CD4-positive, alpha-beta T cell treated with Interleukin-17A for 1 hour (primary cell): Measurements from ENCODE around the gene SLC27A2.

ENCODE experiments used
- DNase-seq: peaks from one replicate; pipeline ENCODE4 v3.0.0-alpha.2; 2020

SLC27A2 gene

DNA sequence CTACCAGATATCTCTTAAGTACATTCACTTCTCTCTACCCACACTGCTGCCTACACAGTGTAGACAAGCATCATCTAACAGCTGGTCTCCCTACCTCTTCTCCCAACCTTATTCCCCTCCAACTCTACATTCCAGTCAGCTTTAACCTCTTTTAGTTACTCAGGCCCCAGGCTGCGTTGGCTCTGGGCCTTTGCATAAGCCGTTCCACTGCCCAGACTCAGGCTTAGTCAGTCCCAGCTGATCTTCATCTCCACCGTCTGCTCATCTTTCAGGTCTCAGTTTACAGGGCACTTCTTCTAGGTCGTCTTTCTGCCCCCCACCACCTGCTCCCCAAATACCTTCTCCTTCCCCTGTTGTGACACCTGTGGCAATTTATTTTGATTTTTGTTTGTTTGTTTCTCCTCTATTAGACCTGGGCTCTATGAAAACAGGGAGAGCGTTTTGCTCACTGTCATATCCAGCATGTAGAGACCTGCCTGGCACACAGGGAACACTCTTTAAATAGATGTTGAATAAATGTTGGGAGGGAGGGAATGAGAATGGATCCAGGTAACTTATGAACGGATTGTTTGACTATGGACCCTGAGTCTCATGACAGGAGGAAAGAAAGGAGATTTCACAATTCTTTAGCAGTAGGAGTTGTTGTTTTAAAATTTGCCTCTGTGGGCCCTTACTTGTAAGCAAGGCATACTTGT lies 11.1 kb downstream of the SLC27A2 start:
- no peak for DNase-seq

DNA sequence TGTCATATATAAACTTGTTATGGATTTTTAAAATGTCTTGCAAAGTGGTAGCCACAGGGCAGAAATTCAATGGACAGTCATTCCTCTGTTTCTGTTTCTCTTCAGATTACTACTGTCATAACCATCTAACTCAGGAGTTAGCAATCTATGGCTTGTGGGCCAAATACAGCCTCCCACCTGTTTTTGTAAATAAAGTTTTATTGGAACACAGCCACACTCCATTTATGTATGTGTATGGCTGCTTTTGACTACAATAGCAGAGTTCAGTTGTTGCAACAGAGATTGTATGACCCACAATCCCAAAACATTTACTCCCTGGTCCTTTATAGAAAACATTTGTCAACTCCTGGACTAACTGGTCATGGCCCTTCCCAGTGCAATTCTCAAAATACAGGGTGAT lies 20.0 kb downstream of the SLC27A2 start:
- DNase-seq = no peak

DNA sequence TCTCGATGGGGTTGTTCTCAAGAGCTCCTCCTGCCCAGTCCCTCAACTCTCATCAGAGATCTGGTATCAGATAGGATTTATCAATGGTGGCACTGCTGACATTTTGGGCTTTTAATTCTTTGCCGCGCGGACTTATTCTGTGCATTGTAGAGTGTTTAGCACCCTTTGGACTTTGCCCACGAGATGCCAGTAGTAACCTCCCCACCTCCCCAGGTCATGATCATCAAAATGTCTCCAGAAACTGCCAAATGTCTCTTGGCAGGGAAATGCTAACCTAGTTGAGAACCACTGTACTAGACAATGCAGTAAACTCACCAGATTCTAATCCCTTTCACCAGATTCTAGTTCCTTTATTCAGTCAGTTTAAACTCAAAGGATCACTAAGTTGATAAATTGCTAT lies 24.0 kb downstream of the SLC27A2 start:
- no peak for DNase-seq

DNA sequence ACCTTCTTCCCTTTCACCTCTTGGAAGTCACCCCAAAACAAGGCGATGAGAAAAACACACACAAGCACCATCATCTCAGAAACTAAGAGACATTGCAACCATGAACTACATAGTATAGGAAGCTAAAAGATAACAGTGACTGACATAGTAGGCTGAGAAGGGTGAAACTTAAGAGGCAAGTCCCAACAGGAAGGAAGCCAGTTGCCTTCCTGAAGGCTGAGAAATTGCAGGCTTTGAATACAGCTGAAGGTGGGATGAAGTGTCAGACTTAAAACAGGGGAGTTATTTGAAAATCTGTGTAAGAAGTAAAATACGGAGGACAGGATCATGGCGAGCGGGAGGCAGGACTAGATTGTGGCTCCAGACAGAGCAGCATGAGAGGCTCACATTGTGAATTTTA lies 27.8 kb downstream of the SLC27A2 start:
- no peak for DNase-seq

DNA sequence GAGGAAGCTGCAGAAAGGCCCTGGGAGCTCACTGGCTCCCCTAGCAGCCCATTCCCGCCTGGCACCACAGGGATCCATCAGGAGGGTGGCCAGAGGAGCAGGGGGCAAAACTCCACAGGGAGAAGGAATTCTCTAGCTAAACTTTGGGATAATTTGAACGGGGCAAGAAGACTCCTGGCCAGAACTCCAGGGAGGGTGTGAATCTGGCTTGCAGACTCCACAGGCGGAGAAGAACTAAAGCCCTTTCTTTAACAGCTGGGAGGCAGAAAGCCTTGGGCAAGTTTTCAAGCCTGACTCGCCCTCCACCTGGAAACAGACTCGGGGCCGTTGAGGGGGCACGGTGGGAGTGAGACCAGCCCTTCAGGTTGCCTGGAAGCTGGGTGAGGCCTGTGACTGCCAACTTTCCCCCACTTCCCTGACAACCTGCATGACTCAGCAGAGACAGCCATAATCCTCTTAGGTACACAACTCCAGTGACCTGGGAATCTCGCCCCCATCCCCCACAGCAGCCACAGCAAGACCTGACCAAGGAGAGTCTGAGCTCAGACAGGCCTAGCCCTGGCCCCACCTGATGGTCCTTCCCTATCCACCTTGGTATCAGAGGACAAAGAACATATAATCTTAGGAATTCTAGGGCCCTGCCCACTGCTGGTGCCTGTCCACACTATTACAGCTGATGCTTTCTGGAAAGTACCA lies 28.6 kb downstream of the SLC27A2 start:
- DNase-seq = no peak

DNA sequence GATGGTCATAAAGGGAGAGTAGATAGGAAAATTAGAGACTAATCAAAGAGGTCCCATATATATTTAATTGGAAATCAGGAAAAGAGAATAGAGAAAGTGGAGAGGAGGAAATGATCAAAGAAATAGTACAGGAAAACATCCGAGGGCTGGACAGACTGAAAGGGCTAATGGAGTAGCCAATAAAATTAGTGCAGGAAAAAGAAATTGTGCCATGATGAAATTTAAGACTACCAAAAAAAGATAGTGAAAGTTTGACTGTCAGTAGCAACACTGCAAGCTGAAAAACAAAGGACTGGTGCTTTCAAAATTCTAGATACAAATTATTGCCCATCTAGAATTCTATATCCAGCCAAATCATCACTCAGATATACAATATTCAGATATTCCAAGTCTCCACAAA lies 36.3 kb downstream of the SLC27A2 start:
- DNase-seq = no peak

DNA sequence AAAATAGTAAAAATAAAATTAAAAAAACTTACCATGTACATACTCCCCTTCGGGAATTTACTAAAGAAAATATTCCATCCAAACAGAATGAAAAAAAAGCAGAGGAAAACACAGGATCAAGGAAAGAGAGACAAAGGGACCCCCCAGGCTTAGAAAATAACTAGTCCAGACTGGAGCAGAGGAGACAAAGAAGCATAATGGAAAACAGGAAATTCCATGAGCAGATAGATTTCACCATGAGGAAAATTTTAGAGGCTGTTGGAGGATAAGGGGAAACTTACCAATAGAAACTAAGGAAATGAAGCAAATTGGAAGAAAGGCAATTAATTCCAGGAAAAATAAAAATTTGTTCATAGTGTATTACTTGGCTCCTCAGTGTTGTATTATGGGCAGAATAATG lies 36.7 kb downstream of the SLC27A2 start:
- DNase-seq = no peak

DNA sequence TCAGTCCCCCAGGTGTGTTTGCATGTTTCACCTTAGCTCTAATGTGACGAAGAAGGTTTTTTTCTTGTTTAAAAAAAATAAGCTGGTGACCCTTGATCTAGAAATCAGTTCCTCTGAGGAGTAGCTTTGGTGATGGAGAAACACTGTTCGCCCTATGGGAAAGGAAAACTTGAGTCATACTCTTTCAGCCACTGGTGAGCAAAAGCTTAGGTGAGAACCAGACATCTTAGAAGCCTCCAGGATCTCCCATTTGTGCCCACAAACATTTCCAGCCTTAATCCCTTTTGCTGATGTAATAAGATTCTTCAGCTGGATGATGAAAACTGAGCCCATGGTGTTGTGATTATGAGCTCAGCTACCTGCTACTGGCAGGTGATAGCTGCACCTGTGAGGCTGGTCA lies 37.8 kb downstream of the SLC27A2 start:
- DNase-seq = no peak

DNA sequence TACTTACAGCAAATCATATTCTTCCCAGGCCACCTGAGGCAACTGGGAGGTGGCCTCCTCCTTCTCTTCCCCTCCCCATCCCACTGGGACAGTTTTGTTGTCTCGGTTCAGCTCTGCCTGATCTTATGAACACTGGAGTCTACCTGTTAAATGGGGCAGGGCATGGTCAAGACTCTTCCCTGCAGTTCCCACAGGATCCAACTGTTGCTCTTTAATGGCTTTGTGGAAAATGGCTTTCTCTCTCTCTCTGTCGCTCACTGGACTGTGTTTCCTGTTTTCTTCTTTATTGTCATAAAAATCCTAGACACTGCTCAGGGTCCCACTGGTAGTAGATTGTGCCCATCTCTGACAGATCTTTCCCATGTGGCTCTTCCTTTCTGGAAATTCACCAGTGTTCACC lies 40.2 kb downstream of the SLC27A2 start:
- no peak for DNase-seq

DNA sequence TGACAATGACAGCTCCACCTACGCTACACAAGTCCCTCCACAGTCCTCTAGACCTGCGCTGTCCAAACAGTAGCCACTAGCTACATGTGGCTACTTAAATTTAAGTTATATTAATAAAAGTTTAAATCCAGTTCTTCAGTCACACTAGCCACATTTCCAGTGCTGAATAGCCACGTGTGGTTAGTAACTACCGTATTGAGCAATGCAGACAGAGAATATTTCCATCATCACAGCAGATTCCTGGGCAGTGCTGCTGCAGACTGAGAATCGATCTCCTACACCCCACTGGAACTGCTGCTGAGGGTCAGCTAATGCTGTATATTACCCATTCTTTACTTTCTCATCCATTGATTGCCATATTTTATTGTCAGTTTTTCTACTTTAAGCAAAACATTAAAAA lies 42.6 kb downstream of the SLC27A2 start:
- DNase-seq = no peak

DNA sequence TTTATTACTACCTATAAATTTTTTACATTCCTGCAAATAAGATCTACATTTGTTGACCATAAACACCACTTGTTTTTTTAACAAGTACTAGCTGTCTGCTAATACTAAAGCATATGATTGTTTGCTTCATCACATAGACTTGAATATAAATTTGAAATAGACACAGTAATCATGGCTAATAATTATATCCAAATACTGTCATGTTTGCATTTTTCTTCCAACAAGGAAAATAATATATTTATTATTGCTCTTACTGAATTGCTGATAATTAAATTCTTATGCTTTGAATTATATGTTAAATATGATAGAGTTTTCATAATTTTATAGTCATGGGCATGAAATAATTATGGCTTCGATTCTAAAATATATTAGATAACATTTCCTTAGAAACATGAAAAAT lies 43.1 kb downstream of the SLC27A2 start:
- no peak for DNase-seq

DNA sequence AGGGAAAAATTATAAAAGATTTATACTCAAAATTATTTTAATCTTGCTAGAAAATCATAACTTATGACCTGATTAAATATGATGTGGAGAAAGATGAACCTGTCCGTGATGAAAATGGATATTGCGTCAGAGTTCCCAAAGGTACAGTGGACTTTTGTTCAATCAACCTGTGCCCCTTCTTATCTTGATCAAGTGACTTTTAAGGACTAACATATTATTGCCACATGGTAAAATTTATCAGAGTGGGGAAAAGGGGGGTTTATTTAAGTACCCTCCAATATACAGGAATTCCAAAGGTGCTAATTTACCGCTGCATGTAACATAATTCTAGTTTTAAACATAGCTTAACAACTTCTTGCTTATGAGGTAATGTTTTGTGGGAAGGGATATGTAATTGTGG lies 43.9 kb downstream of the SLC27A2 start:
- DNase-seq = no peak

DNA sequence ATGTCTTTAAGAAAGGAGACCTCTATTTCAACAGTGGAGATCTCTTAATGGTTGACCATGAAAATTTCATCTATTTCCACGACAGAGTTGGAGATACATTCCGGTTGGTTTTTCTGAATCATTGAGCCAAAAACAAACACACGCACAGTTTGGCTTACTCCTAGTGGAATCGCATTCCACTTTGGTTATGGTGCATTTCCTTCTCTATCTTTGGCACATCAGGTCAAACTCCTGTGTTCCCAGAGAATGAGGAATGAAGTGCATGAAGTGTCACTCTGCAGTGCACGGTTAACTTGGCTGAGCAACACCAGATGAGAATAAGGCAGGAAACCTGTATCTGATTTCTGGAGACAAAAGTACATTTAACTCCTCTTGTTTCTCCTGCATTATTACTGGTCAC lies 45.1 kb downstream of the SLC27A2 start:
- DNase-seq = no peak

DNA sequence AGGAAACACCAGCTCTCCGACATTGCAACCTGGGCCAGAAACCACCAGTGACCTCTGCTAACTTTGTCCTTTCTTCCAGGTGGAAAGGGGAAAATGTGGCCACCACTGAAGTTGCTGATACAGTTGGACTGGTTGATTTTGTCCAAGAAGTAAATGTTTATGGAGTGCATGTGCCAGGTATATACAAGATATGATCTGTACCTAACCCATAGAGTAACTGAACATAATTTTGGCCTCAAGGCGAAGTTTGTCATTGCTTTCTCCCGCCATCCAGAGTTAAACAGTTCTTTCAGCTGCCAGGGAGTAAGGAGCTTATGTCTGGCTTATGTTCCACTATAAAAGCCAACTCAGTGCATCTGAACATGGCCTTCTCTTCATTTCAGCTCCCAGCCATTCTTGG lies 46.9 kb downstream of the SLC27A2 start:
- DNase-seq = no peak

DNA sequence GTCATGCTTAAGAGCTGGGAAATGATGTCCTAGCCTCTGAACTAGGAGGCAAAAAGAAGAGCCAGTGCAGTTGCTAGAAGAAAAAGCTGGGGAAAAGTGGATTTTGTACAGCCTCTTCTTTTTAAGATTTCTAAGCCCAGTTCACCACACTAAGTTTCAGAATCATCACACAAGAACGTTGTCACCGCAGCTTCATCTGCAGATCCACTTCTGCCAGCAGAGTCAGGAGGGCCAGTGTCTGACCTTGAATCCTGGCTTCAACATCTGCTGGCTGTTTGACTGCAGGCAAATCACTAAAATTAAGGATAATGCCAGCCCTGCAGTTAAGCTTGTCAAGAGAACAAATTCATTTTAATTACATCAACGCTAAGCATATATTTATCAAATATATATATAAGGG lies 47.3 kb downstream of the SLC27A2 start:
- DNase-seq = no peak

DNA sequence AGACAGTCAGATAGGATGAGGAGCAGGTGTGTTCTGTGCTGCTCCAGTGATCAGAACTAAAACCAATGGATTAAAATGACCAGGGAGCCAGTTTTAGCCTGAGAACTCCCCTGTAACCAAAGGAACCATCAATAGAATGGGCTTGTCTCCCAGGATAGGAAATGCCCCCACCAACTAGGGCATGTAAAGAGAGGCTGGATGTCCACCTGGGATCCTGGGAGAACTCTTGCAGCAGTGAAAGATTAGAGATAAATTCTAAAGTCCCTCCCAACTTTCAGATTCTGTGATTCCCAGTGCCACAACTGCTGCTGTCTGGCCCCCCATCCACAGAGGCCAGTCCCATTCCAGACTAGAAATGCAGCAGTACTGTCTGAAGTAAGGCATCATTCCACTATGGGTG lies 49.8 kb downstream of the SLC27A2 start:
- DNase-seq = no peak

DNA sequence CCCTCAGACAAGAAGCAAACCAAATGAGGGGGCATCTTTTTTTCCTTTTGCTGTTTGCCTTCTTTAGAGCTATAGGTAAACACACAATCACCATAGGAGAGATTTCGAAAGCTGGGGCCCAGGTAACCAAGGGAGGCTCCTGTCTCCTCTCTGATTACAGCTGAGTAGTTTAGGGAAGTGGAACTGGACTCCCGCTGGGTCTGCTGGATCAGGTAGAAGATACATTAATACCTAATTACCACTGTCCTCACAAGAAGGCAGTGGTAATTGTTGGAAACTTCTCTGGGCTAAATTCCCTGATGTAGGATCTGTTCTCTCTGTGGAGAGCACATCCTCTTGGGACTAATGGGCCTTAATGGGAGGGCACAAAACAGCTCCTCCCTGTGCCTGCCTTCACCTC lies 50.8 kb downstream of the SLC27A2 start:
- DNase-seq = no peak

DNA sequence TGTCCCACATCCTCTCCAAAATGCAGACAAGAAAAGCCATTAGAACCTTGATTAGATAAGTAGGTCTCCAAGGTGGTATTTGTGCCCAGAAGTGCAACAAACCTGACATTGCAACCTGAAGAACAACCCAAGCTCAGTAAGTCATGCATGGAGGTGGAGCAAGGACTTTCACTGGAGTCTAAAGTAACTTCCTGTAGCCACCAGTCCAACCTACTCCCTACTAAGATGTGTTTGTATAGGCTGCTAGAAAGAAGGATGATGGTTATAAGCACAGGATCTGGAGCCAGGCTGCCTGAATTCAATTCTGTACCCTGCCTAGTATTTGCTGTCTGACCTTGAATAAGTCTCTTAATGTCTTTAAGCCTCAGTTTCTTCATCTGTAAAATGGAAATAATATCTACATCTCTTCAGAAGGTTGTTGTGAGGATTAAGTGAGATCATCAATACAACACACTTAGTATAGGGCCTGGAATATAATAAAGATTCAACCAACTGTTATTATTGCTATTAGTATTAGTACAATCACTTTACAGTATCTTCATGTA lies 51.3 kb downstream of the SLC27A2 start:
- DNase-seq = no peak

DNA sequence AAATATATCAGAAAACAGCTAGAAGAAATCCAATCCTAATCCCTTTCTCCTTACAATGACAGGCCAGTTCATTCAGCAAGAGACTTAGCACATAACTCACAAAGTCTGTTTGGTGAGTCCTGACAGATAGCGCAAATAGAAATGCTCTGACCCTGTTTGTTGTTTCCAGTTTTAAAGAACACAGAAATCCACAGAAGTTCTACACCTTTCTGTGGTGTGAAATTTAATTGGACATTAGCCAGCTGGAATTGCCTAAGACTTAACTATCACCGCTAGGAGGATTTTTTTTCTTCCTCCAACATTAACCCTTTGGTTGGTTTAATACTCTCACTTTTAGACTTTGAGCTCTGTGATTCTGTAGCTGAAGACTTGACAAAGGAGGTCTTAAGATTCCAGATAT lies 52.8 kb downstream of the SLC27A2 start:
- DNase-seq = no peak

DNA sequence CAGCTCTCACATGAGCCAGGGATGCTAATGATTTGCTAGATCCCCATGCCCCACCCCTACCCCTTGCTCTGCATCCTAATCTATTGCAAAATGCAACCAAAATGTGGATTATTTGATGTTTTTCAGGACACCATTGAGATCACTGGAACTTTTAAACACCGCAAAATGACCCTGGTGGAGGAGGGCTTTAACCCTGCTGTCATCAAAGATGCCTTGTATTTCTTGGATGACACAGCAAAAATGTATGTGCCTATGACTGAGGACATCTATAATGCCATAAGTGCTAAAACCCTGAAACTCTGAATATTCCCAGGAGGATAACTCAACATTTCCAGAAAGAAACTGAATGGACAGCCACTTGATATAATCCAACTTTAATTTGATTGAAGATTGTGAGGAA lies 53.8 kb downstream of the SLC27A2 start:
- no peak for DNase-seq

DNA sequence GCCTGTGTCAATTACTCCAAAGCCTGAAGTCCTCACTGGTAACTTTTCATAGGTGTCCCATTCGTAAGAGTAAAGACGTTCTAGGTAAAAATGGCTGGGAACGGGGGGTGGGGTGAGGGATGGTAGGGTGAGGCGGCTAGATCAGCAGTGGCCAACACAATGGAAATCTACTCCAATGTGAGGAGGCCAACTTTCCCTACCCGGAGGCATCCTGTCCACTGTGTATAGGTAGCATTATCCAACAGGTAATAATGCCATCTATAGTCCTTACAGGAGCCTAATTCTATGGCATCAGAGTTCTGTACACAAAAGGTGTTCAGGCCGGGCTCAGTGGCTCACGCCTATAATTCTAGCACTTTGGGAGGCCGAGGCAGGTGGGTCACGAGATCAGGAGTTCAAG lies 54.4 kb downstream of the SLC27A2 start:
- DNase-seq = no peak

DNA sequence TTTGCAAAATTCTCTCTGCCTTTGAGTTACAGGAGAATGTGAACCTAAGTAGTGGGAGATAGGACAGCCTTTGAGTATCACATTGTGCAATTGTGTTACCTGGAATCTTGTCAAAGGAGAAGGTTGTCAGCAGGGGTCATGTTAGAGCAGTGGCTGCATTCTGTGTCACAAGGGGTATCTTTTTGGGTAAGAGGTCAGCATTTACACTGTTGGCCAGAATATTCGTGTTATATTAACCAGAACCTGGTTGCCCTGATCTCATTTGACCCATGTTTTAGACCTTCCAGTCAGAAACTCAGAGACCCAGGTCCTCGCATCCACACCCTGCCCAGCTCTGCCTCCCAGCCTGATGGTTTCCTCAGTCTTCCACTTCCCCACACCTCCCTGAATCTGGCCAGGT lies 56.3 kb downstream of the SLC27A2 start:
- no peak for DNase-seq

DNA sequence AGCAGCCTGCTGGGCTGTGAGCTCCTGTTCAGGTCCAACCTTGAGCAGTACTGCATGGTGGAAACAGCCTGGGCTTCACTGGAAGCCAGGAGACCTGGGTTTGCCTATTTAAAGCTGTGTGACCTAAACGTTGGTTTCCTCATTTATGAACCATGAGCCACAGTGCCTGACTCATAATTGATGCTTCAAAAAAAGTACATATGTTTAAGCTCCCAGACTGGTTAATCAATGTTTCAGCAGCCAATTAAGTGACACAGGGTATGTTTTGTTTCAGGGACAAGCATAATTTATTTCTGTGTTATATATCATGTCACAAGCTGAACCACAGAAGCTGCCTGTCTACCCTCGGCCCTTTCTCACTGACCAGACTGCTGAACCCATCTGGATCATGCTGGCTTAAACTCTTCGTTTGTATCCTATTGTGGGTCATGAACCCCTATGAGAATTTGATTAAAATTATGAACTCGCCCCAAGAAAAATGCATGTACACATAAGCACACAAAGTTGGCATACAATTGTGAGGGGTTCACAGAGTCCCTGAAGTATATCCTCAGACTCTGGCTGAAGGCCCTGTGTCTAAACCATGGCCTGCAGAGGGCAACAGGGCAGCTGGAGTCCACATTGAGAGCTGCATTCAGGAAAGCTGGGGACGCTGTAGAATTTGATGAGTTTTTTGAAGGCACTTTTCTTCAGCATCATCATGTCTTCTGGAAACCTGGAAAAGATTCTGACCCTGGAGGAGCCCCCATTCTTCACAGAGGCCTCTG lies 59.9 kb downstream of the SLC27A2 start:
- DNase-seq = no peak

DNA sequence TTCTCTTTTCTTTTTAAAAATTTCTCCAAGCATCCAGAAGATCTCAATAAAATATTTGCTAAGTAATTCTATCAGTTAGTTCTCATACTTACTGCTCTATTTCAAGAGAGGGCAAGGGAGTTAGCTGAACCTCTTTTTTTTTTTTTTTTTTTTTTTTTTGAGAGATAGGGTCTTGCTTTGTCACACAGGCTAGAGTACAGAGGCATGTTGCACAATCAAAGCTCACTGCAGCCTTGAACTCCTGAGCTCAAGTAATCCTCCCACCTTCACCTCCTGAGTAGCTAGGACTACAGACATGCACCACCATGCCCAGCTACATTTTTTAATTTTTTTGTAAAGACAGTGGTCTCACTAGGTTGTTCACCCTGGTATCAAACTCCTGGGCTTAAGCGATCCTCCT lies 62.2 kb downstream of the SLC27A2 start:
- DNase-seq = no peak
